GM19035 (cell line): ENCODE measurements around the gene STXBP3.

Experiments
- ATAC-seq: cut with Tn5 transposase; IDR thresholded peaks from one replicate; pipeline ENCODE4 v1.9.1; 2021; ENCODE audit not compliant: unreplicated experiment

The STXBP3 gene

DNA sequence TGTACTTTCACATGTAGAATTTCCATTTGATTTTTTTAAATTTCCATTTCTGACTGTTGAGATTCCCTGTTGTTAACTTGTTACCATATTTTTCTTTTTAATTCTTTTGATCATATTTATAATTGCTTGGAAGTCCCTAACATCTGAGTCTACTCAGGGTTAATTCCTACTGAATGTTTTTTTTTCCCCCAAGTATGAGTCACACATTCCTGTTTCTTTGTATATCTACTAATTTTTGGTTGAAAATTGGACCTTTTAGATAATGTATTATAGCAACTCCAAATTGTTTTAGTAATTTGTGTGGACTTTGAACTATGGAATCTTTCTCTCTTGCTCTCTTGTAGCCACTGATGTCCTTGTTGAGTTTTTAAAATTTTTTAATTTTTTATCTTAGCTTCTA, 54.6 kb downstream of the STXBP3 start:
- no peak for ATAC-seq

DNA sequence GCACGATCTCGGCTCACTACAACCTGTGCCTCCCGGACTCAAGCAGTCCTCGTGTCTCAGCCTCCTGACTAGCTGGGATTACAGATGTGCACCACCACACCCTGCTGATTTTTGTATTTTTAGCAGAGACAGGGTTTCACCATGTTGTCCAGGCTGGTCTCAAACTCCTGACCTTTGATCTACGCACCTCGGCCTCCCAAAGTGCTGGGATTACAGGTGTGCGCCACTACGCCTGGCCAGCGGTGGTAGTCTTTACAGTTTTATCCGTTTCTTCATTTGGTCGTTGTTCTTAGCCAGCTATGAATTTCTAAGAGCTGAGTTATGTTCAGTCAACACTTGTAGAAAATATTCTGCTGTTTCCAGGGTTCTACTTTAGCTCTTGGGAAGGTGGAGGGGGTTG, 57.1 kb downstream of the STXBP3 start:
- no peak for ATAC-seq

DNA sequence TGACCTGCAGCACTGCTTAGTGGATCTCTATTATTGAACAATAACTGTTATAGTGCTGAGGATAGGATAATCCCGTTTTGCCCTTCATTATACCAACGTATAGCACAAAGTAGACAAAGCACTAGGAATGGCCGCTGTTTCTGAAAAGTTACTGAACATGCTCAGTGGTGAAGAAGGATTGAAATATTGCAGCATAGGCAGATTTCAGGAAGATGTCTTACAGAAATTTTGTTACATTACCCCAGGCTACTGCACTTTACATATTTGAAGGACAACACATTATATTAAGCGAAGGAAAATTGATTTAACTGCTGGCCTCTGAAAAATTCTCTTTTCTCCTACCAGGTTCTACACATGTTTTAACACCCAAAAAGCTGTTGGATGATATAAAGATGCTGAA, 62.0 kb downstream of the STXBP3 start:
- ATAC-seq = no peak

DNA sequence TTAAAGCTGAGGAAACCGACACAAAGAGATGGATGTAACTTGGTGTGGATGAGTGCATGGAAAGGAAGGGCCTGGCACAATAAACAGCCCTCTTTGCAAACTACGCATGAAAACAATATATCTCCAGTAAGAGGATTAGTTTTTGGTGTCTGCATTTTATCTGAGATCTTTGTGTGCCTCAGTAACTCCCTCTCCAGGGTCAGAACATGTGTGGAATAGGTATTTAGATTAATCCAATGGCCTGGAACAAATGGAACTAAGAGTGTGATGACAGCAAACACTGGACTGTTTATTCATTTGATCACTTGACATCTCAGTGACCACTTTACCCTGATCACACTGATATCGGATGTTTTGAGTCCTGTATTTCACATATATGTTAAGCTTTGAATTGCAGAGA, 65.1 kb downstream of the STXBP3 start:
- no peak for ATAC-seq

DNA sequence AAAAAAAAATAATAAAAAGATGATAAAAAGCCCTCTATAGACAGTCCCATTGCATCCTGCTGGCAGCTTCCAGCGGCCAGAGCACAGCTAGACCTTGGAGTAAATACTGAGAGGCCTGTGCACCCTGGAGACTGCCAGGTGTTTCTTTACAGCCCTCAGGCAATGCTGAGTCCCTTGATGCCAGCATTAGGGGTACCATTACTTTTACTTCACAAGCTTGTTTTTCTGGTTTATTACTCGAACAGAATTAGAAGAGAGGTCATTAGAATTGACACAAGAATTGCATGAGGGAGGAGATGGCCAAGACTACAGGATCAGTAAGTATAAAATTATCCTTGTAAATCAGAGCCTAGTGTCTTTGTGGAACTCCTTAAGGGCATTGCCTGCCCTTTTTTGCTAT, 66.9 kb downstream of the STXBP3 start:
- no peak for ATAC-seq

DNA sequence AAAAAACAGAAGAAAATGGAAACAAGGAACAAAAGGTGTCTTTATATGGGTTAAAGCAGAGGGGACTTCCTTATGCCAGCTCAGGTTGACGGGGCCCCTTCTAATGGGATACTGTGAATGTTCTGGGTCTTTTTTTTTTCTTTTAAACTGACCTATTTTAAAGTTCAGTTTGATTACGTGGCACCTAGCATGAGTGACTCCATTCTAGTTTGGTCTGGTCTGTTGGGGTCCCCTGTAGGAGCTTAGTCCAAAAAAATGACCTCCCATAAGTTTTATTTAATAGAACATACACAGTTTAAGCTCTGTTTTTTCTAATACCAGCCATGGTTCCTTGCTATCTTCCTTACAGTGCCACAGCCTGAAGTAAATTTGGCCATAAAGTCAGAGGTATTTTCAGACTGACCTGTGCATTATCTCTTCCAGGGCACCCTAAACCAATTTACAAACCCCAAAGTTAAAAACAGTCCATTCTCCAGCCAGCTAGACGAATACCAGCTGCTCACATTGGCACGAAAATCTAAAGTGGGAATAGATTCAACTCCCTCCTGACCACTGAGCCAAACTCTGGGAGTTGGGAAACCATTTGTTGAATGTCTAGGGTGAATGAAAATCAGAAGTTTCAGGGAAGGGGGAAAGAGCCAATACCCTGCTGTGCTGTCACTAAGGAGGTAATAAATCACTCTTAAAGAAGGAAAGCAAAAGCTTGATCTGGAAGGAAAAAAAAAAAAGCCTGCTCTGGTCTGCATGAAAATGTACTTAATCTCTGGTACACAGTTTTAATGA, 68.1 kb downstream of the STXBP3 start:
- ATAC-seq = no peak

DNA sequence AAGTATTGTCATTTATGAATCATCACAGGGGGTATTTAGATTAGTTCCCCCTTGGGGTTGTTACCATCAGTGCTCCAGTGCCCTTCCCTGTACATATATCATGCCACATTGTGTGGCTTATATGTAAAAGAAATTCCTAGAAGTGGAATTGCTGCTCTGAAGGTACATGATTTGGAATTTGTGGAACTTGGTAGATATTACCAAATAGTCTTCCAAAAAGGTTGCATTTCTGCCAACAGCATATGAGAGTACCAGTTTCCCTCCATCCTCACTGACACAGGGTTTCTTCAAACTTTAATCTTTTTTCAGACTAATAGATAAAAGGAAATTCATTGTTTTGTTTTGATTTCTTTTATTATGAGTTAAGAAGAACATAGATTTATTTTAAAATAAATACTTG, 69.1 kb downstream of the STXBP3 start:
- no peak for ATAC-seq

DNA sequence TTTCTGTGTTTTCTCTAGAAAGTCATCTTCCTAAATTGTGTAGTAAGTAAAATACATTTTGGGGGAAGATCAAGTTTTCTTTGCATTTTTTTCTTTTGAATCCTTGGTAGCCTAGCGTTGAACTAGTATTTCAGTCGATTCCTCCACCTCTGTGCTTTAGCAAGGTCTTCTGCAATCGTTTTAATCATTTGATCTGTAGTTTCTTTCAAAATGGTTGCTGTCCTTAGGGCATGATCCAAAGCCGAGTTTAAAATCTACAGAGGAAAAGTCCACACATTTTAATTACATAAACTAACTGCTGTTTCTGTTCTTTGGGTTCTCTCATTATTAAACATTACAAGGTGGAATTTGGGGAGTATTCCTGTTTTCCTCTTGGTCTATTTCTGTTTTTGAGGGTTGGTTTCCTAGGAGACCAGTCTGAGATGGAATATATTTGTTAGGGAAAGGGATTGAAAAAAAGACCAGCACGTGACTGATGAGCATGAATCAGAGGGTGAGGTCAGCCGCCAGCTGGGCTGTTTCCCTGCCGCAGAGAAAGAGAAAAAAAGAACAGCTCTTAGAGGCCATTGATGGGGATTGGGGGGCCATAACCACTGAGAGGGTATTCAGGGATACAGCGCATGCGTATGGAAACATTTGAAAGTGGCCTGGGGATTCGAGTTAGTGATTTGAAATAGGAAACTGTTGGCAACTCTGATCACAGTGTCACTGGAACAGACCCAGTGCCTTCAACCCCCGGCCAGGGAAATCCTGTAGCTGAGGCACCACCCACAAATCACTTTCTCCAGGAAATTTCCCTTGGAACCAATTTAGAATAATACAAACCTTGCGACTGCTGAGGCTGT, 69.8 kb downstream of the STXBP3 start:
- ATAC-seq = no peak

DNA sequence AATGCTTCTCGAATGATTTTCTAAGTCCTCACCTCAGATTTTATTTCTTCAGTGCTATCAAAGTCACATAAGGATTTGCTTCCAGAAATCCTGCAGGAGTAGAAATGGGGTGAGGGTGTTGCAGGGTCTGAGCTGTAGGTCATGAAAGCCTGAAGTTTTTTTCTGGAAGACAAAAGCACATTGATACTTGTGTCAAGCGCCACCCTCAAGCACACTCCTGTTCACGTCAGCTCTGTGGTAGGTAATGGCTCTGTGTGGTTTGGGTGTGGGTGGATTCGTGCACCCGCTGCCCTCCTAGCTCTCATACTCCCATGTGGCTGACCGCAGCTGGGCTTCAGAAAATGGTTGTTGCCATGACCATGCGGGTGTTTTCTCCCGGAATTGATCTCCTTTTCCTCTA, 70.5 kb downstream of the STXBP3 start:
- no peak for ATAC-seq

DNA sequence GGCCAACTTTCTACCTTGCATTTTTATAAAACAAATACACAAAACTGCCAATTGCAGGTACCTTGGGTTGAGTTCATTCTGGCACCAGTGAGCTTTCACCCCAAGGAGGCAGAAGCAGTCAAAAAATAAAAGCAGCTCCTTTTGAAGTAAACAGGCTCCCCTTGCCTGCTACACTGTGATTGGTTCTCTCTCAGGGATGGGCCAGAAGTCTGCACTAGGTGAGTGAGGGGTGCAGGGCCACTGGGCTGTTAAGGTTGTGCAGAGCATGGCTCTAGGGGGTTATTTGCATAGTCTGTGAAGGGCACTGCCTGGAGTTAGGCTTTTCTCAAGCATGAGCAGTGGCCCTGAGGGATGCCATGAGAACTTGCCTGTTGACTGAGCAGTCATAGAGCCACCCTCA, 71.3 kb downstream of the STXBP3 start:
- ATAC-seq = no peak

DNA sequence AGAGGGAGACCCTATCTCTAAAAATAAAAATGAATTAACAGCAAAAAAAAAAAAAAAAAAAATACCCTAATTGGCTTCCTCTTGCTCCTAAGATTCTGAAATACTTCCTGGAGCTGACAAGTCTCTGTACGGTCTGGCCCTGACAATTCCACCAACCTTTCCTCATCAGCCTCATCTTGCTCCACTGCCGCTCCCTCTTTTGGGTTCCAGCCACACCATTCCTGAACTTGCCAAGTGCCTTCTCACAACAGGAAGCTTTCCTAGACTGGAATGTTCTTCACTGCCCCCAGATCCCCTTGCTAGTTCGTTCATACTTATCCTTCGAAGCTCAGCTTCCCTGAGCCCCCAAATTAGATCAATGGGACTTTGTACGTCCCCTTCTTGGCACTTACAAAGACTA, 73.4 kb downstream of the STXBP3 start:
- no peak for ATAC-seq

DNA sequence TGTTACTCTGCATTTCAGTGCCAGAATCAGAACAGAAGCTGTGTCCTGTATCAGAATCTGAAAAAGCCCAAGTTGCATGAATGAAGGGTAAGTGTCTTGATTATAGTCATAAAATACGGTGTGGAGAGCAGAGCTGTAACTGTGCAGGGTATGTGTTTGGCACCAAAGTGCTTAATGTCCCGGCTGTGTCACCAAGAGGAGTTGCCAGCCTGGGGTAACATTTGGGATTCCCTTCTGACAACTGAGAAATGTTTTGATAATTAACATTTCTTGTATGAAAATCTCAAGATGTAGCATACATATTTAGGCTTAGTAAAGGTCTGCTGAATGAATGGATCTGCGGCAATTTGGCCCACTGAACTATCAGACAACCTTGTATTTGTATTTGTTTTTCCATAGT, 77.2 kb downstream of the STXBP3 start:
- no peak for ATAC-seq

DNA sequence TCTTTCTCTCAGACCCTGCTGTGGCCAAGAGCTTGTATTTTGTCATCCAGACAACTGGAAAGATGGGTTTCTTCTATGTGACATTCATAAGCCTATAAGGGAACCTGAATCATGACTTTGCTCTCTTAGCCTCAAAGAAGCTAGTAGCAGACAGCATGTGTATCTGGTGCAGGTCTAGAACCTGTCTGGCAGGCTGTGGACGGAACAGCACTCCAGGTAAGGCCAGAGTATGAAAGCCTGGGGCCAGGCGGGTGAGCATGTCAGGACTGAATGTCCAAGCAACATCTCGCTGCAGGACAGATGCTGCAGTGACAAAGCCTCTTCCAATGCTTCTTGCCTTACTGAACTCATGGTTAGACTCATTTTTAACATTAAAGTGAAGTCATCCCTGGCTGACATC, 77.6 kb downstream of the STXBP3 start:
- ATAC-seq = no peak

DNA sequence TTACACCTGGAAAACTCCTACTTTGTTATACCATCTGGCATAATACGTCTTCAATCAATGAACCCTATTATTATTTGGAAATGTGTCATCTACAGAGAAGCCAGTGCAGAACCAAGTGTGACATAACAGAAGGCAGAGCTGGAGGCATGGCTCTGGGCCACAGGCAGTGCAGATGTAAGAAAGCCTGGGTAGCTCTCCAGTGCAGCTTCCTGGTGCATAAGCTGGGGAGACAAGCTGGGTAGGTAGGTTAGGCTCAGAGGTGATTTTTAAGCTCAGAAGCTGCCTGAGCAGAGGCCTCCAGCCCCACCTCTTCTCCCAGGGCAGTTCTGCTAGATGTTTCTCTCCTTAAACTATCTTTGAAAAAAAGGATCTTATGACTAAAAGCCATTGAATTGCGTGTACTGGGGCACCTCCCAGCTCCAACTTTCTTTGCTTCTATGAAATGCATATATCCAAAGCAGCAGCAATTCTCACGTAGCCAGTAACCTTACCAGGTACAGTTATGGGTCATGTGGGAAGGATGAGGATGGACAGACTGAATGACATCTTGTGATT, 79.7 kb downstream of the STXBP3 start:
- ATAC-seq = no peak

DNA sequence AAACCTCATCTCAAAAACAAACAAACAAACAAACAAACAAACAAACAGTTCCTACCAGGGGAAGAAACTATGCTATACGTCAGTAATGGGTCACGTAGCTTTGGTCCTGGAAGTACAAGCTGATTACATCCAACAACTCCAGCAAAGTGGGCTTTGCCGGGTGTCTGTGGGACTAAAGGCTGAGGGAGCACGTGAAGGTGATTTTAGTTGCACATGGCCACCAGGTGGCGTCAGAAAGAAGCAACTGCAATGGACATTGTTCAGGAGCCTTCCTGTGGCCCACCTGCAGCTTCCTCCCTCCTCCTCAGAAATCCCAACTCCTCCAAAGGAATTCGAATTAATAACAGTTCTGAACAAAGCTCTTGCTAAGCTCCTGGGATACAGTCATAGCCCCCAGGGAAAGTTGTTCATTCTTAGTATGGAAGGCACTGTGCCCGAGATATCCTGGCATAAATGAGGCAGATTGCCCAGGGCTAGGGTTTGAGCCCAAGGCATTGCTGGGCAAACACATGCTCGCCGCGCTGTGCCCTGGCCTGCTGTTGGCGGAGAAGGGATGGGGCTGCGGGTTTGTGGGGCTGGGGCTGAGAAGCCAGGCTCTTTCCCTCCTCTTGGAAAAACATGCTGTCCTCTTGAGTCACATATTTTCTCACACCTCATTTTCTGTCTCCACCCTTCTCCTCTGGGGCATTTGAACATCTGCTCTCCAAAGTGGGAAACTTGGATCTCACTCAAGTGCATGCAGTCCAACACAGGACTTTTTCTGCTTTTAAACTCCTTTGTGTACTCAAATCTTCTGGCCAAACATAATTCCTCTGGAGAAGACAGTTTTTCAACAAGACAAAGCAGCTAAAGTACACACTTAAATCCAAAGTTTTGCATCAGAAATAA, 81.8 kb downstream of the STXBP3 start:
- ATAC-seq = no peak

DNA sequence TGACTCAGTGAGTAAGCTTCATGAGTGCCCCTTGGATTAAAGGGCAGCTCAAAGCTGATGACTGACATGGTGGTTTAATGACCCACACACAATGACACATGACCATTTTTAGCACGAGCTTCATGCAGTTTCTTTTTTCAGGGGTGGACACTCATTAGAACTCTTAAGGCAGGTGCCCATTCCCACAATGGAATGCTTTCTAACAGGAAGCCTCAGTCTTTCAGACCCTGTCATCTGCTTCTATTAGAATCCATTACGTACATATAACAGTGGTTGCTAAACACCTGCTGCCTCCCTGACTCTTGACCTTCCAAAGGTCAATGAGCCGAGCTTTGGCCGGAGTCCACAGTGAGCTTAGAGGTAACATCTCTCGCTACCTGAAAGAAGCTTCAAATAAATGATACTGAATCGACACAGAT, 83.0 kb downstream of the STXBP3 start:
- ATAC-seq = no peak

DNA sequence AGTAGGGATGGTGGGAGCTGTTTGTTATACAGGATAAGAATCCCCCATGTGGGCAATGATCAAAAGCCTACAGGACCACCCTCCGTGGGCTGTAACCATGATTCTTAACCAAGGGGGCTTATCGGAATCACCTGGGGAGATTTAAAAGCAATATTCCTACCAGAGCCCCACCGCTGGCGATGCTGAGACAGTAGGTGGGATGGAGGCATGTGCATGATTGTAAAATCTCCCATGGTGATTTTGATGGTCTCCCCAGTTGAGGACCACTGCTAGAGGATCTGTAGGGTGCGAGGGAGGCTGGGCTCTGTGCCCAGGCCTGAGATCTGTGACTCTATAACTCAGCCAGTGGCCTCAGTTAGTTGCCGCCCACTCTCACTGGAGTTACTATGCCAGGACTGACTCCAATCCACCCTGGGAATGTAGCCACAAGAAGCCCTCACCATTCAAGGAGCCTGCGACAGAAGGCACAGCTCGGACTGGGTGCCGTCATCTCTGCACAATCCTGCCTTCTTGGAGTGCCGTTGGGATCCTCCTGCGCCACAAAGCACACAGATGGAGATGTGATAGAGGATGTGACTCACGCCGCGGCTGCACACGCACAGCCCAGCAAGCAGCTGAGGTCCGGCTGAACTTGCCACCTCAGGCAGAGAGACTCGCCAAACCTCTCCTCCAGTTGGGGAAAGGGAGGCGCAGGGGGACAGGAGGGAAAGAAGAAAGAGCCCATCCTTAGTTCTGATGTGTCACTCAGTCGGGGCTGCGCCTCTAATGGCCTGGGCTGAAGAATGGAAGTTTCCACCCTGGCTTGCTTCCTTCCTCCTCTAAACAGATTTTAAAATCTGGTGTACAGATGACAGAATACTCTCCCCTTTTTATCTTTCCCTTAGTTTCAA, 83.9 kb downstream of the STXBP3 start:
- no peak for ATAC-seq

DNA sequence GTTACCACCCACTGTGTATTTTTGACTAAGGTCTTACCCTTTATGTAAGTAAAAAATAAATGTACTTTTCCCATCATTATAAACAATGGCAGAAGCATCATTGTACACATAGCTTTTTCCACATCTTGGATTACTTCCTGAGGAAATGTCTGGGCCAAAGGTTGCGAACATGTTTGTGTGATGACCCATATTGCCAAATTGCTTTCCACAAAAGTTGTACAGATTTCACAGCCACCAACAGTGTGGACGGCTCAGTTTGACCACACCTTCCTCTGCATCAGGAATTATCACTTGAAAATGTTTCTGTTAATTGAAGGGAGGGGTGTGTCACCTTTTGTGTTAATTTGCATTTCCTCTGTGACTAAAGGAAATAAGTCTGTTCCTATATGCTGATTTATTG, 84.8 kb downstream of the STXBP3 start:
- ATAC-seq = no peak

DNA sequence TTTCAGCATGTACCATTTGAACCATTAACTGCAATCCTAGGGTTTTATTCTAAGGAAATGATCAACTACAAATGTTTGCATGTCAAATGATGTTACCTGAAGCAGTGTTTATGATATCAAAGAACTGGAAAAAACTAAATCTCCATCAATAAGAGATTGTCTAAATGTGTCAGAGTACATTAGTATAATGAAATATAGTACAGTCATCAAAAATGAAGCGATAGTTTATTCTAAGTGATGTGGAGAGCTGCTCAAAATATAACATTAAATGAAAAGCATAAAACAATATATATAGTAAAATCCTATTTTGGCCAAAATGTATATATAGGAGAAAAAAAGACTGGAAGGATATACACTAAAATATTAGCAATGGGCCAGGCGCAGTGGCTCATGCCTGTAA, 86.5 kb downstream of the STXBP3 start:
- no peak for ATAC-seq

DNA sequence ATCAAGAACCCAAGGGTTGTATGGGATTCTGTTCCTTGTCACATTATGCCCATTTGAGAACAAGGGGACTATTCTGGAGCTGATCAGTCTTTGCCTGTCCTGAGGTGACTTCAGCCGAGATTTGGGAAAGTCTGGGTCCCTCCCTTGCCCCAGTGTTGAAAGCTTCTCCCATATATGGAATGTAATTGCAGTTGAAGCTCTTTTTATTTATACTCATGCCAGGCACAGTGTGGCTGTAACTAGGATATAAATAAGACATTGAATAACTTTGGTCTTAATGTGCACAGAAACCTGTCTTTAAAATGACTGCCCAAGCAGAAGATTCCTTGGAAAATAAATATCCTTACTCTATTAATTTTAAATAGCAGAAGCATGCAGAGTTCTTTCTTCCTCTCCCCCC, 95.2 kb downstream of the STXBP3 start:
- ATAC-seq = no peak
